ENCODE measurements around the gene ZFP91. TPM values are rescaled to one million over a fixed set of nuclear protein-coding genes. Genes with fewer than 3 reads are reported as not detected.
A peak's percentile ranks its signal among the peaks of the same experiment; 100 is the strongest.

The ZFP91 gene
- total and polyA plus RNA-seq, 12 donors: 6.6 to 58.1 (median 49.3) TPM

GRCh38 chr11:58652726-58653280 lies 73.9 kb downstream of the ZFP91 start:
- no peaks in the 10 kb centered on the region for H3K36me3 ChIP-seq (replicated peaks in 1 of 2)
- H3K4me3 ChIP-seq: no peak overlapping the region
- intact Hi-C loops (cut with DNase I): loop anchor here in 1 of 2 donors (10.0 kb wide), 1 partner anchor 482 kb away; no protein-coding TSS in a partner anchor
- no peak for DNase-seq
- no peak overlapping the region for H3K27ac ChIP-seq
- H3K9me3 ChIP-seq (replicated peaks in 1 of 3): no peaks in the 10 kb centered on the region
- H3K4me1 ChIP-seq (replicated peaks in 1 of 2): no peaks in the 10 kb centered on the region
- no peaks in the 10 kb centered on the region for H3K27me3 ChIP-seq
- 59 to 76% (median 70%) methylated on average over 2 of the region's 2 CpGs for WGBS, 4 donors
- TF ChIP-seq CTCF (IDR thresholded peaks at IDR 0.05): no peak
- TF ChIP-seq POLR2A (IDR thresholded peaks at IDR 0.05): no peak

- no peaks in the 10 kb centered on the region for H3K9me3 ChIP-seq (replicated peaks in 1 of 3)
- no peaks in the 10 kb centered on the region for H3K4me1 ChIP-seq (replicated peaks in 1 of 2)
- H3K36me3 ChIP-seq (replicated peaks in 1 of 2): no peaks in the 10 kb centered on the region
- peak; percentile 75 to 92 (median 89) for DNase-seq
- intact Hi-C loops (cut with DNase I): loop anchor here in 1 of 2 donors (10.0 kb wide), 1 partner anchor 481 kb away; no protein-coding TSS in a partner anchor
- 26 to 35% (median 29%) methylated on average over 10 to 12 of the region's 12 CpGs for WGBS, 4 donors
- TF ChIP-seq CTCF (IDR thresholded peaks at IDR 0.05) (peak; percentile 78 to 93 (median 84)), POLR2A (IDR thresholded peaks at IDR 0.05) (no peak)
- H3K27me3 ChIP-seq: no peaks in the 10 kb centered on the region
- no peak overlapping the region for H3K27ac ChIP-seq
- H3K4me3 ChIP-seq: no peak overlapping the region
Measured at GRCh38 chr11:58654079-58654907, 75.4 kb downstream of the ZFP91 start.

GRCh38 chr11:58654908-58655296 lies 76.0 kb downstream of the ZFP91 start:
- Histone ChIP-seq H3K36me3 (replicated peaks in 1 of 2) (no peaks in the 10 kb centered on the region), H3K27me3 (no peaks in the 10 kb centered on the region), H3K4me3 (no peak overlapping the region), H3K9me3 (replicated peaks in 1 of 3) (no peaks in the 10 kb centered on the region), H3K27ac (no peak overlapping the region), H3K4me1 (replicated peaks in 1 of 2) (no peaks in the 10 kb centered on the region)
- intact Hi-C loops (cut with DNase I): loop anchor here in 1 of 2 donors (10.0 kb wide), 1 partner anchor 480 kb away; no protein-coding TSS in a partner anchor
- TF ChIP-seq CTCF (IDR thresholded peaks at IDR 0.05) (no peak), POLR2A (IDR thresholded peaks at IDR 0.05) (no peak)
- DNase-seq: no peak
- 90 to 100% (median 99%) methylated on average over 1 of the region's 1 CpG for WGBS, 4 donors

- DNase-seq: no peak
- no peaks in the 10 kb centered on the region for H3K4me1 ChIP-seq (replicated peaks in 1 of 2)
- H3K4me3 ChIP-seq: no peak overlapping the region
- WGBS, 4 donors: 96 to 97% (median 96%) methylated on average over 2 of the region's 2 CpGs
- no peaks in the 10 kb centered on the region for H3K9me3 ChIP-seq (replicated peaks in 1 of 3)
- H3K27ac ChIP-seq: no peak overlapping the region
- intact Hi-C loops (cut with DNase I): loop anchor here in 1 of 2 donors (10.0 kb wide), 1 partner anchor 478 kb away; no protein-coding TSS in a partner anchor
- H3K27me3 ChIP-seq: no peaks in the 10 kb centered on the region
- TF ChIP-seq CTCF (IDR thresholded peaks at IDR 0.05): no peak
- no peaks in the 10 kb centered on the region for H3K36me3 ChIP-seq (replicated peaks in 1 of 2)
Measured at GRCh38 chr11:58656348-58656747, 77.5 kb downstream of the ZFP91 start.

Data from adrenal gland (tissue), 12 donors.